Upper lobe of right lung (tissue), 1 donor: ENCODE measurements around the gene NOLC1. TPM values are rescaled to one million over a fixed set of nuclear protein-coding genes. Genes with fewer than 3 reads are reported as not detected.

Experiments used
- ATAC-seq: fragments of 200-7000 bp; cut with Tn5 transposase; one replicate; pipeline ENCODE4 v1.9.1; 2020; ENCODE audit warnings: mild to moderate bottlenecking, moderate library complexity
- DNase-seq: peaks from one replicate; pipeline ENCODE4 v3.0.0-alpha.2; 2020
- H3K27ac ChIP-seq: fragments of 200-600 bp; one replicate; pipeline ENCODE4 v1.8.0; 2022
- H3K27me3 ChIP-seq: fragments of 200-600 bp; one replicate; pipeline ENCODE4 v1.8.0; 2022; ENCODE audit warnings: mild to moderate bottlenecking
- H3K36me3 ChIP-seq: fragments of 200-600 bp; one replicate; pipeline ENCODE4 v1.8.0; 2022
- H3K4me1 ChIP-seq: fragments of 200-600 bp; one replicate; pipeline ENCODE4 v1.8.0; 2022
- H3K4me3 ChIP-seq: fragments of 200-600 bp; one replicate; pipeline ENCODE4 v1.8.0; 2022; ENCODE audit warnings: mild to moderate bottlenecking
- H3K9me3 ChIP-seq: fragments of 200-600 bp; one replicate; pipeline ENCODE4 v1.8.0; 2022
- CTCF ChIP-seq: fragments of 200-600 bp; IDR thresholded peaks from one replicate; pipeline ENCODE4 v1.8.0; 2022; ENCODE audit warnings: antibody characterized with exemption
- intact Hi-C: fragments of 100-400 bp; cut with DNase I; formaldehyde crosslinking; loops from one replicate; pipeline ENCODE4 v1.11.0; 2022
- total RNA-seq: library from RNA; stranded (reverse); fragmentation: NEBNext Ultra II Directional; extraction: Animal tissue kit (Norgen Biotek cat#: 25700); gene quantifications from one replicate; pipeline ENCODE4 v1.2.1, GENCODE V29; 2021
- donor health status: DM: no; HTN: yes; CAD: no; lungs with severe emphysema.

The NOLC1 gene
- total RNA-seq, 1 donor from 2014 or later = 37.9 TPM

- no peak for TF ChIP-seq CTCF
- intact Hi-C loops = no loop called here
- peaks cover 76% of the 10 kb centered on the region for H3K36me3 ChIP-seq
Observed at GRCh38 chr10:102146971-102147428, 5.2 kb upstream of the NOLC1 start.

GRCh38 chr10:102147561-102147960, 4.6 kb upstream of the NOLC1 start:
- Histone ChIP-seq H3K4me1 (peaks cover 5% of the 10 kb centered on the region), H3K9me3 (no peaks in the 10 kb centered on the region), H3K27ac (no peak overlapping the region), H3K27me3 (no peaks in the 10 kb centered on the region), H3K36me3 (peaks cover 70% of the 10 kb centered on the region), H3K4me3 (no peak overlapping the region)
- no peak for ATAC-seq
- intact Hi-C loops = no loop called here
- no peak for DNase-seq
- no peak for TF ChIP-seq CTCF

More at GRCh38 chr10:102146971-102147428, 5.2 kb upstream of the NOLC1 start:
- Histone ChIP-seq H3K4me1 (peaks cover 5% of the 10 kb centered on the region), H3K9me3 (no peaks in the 10 kb centered on the region), H3K27ac (no peak overlapping the region), H3K27me3 (no peaks in the 10 kb centered on the region), H3K4me3 (no peak overlapping the region)
- ATAC-seq = no peak
- no peak for DNase-seq

DNA sequence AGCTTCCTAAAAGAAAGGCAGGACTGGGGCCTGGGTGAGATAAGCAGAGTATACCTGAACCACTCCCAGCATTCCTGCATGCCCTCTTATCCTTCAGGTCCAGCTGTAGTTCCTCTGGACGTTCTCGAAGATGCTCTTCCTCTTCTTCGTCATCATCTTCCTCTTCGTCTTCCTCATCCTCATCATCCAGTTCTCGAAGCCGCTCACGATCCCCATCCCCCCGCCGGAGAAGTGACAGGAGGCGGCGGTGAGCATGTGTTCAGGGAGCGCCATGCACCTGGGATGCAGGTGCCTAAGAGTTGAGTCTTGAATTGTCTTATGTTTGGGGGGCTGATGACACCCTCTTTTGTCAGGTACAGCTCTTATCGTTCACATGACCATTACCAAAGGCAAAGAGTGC, 3.9 kb upstream of the NOLC1 start:
- no peak for DNase-seq

GRCh38 chr10:102150970-102151773, 1.0 kb upstream of the NOLC1 start:
- H3K36me3 ChIP-seq = peaks cover 49% of the 10 kb centered on the region
- no peak for DNase-seq
- no peak for TF ChIP-seq CTCF
- H3K4me1 ChIP-seq = peaks cover 21% of the 10 kb centered on the region
- H3K9me3 ChIP-seq = no peaks in the 10 kb centered on the region
- H3K27me3 ChIP-seq = no peaks in the 10 kb centered on the region
- ATAC-seq = no peak
- peak overlapping the region; percentile 83 for H3K4me3 ChIP-seq
- peak overlapping the region; percentile 91 for H3K27ac ChIP-seq
- intact Hi-C loops = no loop called here

More for the DNA sequence above, 3.9 kb upstream of the NOLC1 start:
- intact Hi-C loops = no loop called here
- Histone ChIP-seq H3K27me3 (no peaks in the 10 kb centered on the region), H3K4me3 (no peak overlapping the region), H3K9me3 (no peaks in the 10 kb centered on the region), H3K27ac (no peak overlapping the region), H3K4me1 (peaks cover 9% of the 10 kb centered on the region), H3K36me3 (peaks cover 66% of the 10 kb centered on the region)
- no peak for TF ChIP-seq CTCF
- no peak for ATAC-seq

- peak overlapping the region; percentile 83 for H3K4me3 ChIP-seq
- H3K36me3 ChIP-seq = peaks cover 50% of the 10 kb centered on the region
- H3K4me1 ChIP-seq = peaks cover 21% of the 10 kb centered on the region
- intact Hi-C loops = no loop called here
- TF ChIP-seq CTCF = no peak
- no peaks in the 10 kb centered on the region for H3K27me3 ChIP-seq
- peak overlapping the region; percentile 91 for H3K27ac ChIP-seq
- no peak for DNase-seq
- no peaks in the 10 kb centered on the region for H3K9me3 ChIP-seq
- peak; percentile 12 for ATAC-seq
Observed at GRCh38 chr10:102152545-102152890, 329 bp downstream of the NOLC1 start.
